Activated T-cell treated with anti-CD3 and anti-CD28 coated beads, Interleukin-2, amount 50 U/mL, for 72 hours (primary cell): Measurements from ENCODE around the gene TMEM247. TPM values are rescaled to one million over a fixed set of nuclear protein-coding genes. Genes with fewer than 3 reads are reported as not detected.

ENCODE experiments used
- ATAC-seq, 2 donors: fragments of 150-1000 bp; cut with Tn5 transposase; replicated peaks in 1 of 2; 2 replicates each; pipeline ENCODE4 v1.10.0; 2021; ENCODE audit warnings: moderate library complexity in 2 of 2, mild to moderate bottlenecking in 1 of 2
- DNase-seq, 2 donors: peaks; one replicate each; pipeline ENCODE4 v3.0.0; 2021 to 2022; ENCODE audit warnings: mixed read lengths in 1 of 2
- H3K27ac Mint-ChIP-seq: one replicate; pipeline ENCODE4 v1.8.0; 2022; ENCODE audit warnings: mild to moderate bottlenecking, moderate library complexity, mixed read lengths
- H3K27me3 Mint-ChIP-seq: one replicate; pipeline ENCODE4 v1.8.0; 2022; ENCODE audit warnings: low read depth, mixed read lengths
- H3K36me3 Mint-ChIP-seq, 2 donors: one replicate each; pipeline ENCODE4 v1.8.0; 2022; ENCODE audit warnings: mixed read lengths in 2 of 2, mild to moderate bottlenecking in 1 of 2; ENCODE audit not compliant: insufficient read depth in 2 of 2
- H3K4me1 Mint-ChIP-seq: one replicate; pipeline ENCODE4 v1.8.0; 2022; ENCODE audit warnings: low read depth, mixed read lengths
- H3K4me3 Mint-ChIP-seq, 2 donors: one replicate each; pipeline ENCODE4 v1.8.0; 2022; ENCODE audit warnings: mild to moderate bottlenecking in 2 of 2, mixed read lengths in 2 of 2, moderate library complexity in 2 of 2
- H3K9me3 Mint-ChIP-seq, 2 donors: one replicate each; pipeline ENCODE4 v1.8.0; 2022; ENCODE audit warnings: mixed read lengths in 2 of 2
- total RNA-seq, 2 donors: library from RNA; stranded (reverse); gene quantifications; one replicate each; pipeline ENCODE4 v1.2.3, GENCODE V29; 2022

TMEM247 gene
- not detected for total RNA-seq

GRCh38 chr2:46479265-46479664 is at the start of gene TMEM247:
Gene TMEM247, plus strand, starts transcription at chr2:46479565.
- H3K4me1 Mint-ChIP-seq = peaks cover 30% of the 10 kb centered on the region
- DNase-seq (no peak), ATAC-seq (no peak)
- H3K9me3 Mint-ChIP-seq = peaks cover 5 to 6% of the 10 kb centered on the region in 2 donors
- H3K27ac Mint-ChIP-seq = no peak within 1 kb of the TSS
- H3K27me3 Mint-ChIP-seq = peaks cover 6% of the 10 kb centered on the region
- peaks cover 2 to 8% of the 10 kb centered on the region in 2 donors for H3K36me3 Mint-ChIP-seq
- H3K4me3 Mint-ChIP-seq = no peak within 1 kb of the TSS

DNA sequence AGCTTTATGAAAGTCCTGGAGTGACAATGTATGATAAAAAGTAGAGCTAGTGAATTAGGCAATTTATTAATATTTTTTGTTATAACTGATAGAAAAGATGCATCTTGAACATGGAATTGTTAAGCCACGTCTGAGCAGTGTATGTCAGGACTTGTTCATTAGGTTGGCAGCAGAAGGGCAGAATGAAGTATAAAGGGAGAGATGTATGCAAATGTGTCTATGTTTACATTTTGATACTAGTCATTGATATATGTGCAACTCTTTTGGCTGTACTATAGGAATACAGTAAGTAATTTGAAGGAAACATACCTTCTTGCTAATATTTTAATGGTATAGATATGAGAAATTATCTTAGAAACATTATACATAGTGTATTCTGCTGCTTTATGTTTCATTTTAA is 49.0 kb upstream of the TMEM247 start:
- H3K36me3 Mint-ChIP-seq = no peaks in the 10 kb centered on the region
- no peak for DNase-seq
- H3K27ac Mint-ChIP-seq = no peak overlapping the region
- no peak overlapping the region for H3K4me3 Mint-ChIP-seq
- H3K9me3 Mint-ChIP-seq = peaks cover 0 to 1% of the 10 kb centered on the region in 2 donors
- no peak for ATAC-seq
- peaks cover 31% of the 10 kb centered on the region for H3K4me1 Mint-ChIP-seq
- no peaks in the 10 kb centered on the region for H3K27me3 Mint-ChIP-seq

- peaks cover 0 to 1% of the 10 kb centered on the region in 2 donors for H3K9me3 Mint-ChIP-seq
- no peaks in the 10 kb centered on the region for H3K27me3 Mint-ChIP-seq
- DNase-seq = no peak
- peaks cover 25% of the 10 kb centered on the region for H3K4me1 Mint-ChIP-seq
- ATAC-seq = no peak
- H3K27ac Mint-ChIP-seq = no peak overlapping the region
- no peaks in the 10 kb centered on the region for H3K36me3 Mint-ChIP-seq
- no peak overlapping the region for H3K4me3 Mint-ChIP-seq
Observed at GRCh38 chr2:46430992-46431391, 48.4 kb upstream of the TMEM247 start.

DNA sequence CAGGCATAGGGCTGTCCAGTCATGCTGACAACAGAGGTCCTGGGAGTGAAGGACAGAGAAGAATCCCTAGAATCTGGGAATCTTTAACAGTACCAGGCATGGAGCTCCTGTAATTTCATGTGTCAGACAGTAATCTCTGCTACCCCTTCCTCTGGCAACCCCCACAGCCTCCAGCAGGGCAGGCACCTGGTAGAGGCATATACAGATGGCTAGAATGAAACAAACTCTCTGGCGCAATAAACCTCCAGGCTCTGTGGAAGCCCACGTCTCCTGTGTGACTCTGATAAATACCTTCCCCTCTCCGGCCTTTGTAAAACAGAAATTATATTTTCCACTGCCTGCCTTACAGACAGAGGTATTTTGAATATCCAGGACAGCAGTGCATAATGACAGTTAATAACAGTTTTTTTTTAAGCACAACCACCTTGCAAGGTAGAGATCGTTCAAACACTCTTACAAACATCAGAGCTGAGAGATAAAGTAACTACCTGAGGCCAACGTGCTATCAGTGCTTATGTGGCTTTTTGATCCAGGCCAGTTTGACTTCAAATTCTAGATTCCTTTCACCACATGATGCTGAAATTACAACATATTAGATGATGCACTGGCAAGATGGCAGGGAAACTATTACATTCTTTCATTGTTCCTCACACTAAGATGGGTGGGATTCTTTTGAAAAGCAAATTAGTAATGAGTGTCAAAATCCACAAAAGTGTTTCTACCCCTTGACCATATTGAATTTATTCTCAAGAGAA is 47.7 kb upstream of the TMEM247 start:
- ATAC-seq (no peak), DNase-seq (no peak)
- no peaks in the 10 kb centered on the region for H3K27me3 Mint-ChIP-seq
- H3K27ac Mint-ChIP-seq = no peak overlapping the region
- no peaks in the 10 kb centered on the region for H3K36me3 Mint-ChIP-seq
- H3K9me3 Mint-ChIP-seq = peaks cover 0 to 1% of the 10 kb centered on the region in 2 donors
- H3K4me1 Mint-ChIP-seq = peaks cover 31% of the 10 kb centered on the region
- H3K4me3 Mint-ChIP-seq = no peak overlapping the region

GRCh38 chr2:46434851-46435273 is 44.5 kb upstream of the TMEM247 start:
- DNase-seq (no peak), ATAC-seq (no peak)
- Mint-ChIP-seq H3K4me3 (peak overlapping the region in 1 of 2 donors; percentile 4), H3K27ac (no peak overlapping the region), H3K27me3 (no peaks in the 10 kb centered on the region), H3K9me3 (peaks cover 1 to 6% of the 10 kb centered on the region in 2 donors), H3K36me3 (peaks cover 0 to 3% of the 10 kb centered on the region in 2 donors), H3K4me1 (peaks cover 47% of the 10 kb centered on the region)

DNA sequence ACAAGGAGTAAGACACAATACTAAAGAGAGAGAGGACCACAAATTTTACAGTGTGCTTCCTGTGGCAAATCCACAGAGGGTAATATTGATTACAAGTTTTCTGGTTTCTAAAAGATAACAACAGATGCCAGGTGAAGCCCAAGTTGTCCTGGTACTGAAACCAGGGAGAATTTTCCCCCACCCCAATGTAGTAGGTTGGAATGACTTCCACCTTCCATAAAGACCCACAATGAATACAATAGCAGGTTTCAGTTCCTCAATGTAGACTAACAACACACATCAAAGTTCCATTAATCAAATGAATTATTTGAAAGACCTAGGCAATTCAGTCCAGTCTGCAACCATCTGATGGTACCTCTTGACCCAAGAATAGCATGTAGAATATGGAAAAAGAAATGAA is 44.0 kb upstream of the TMEM247 start:
- peak overlapping the region in 1 of 2 donors; percentile 4 for H3K4me3 Mint-ChIP-seq
- no peaks in the 10 kb centered on the region for H3K27me3 Mint-ChIP-seq
- no peak overlapping the region for H3K27ac Mint-ChIP-seq
- H3K4me1 Mint-ChIP-seq = peaks cover 51% of the 10 kb centered on the region
- peaks cover 0 to 3% of the 10 kb centered on the region in 2 donors for H3K36me3 Mint-ChIP-seq
- H3K9me3 Mint-ChIP-seq = peaks cover 1 to 6% of the 10 kb centered on the region in 2 donors
- DNase-seq (no peak), ATAC-seq (no peak)

DNA sequence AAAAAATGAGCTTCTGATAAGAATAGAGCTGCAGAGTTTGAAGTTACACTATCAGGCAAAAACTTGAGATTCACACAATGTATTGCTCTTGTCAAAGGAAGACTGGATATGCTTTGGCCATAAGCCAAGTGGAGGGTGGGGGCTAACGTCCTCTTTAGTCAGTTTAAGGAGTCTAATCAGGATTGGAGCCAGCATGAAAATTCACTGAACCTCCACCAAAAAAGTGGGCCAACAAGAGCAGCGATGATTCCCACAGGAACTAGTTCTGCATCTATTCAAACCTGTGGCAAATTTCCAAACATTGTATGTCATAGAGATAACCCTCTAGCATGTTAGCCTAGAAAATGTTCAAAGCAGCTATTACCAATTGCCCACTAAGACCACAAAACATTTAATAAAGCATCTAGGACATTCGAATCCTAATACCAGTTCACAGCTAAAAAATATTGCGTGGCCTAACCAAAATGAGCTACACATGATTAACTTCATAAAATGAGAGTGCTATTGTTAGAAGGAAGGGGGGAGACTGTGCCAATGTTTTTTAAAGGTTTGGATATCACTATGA is 43.5 kb upstream of the TMEM247 start:
- DNase-seq (no peak), ATAC-seq (peak; percentile 15 to 18)
- Mint-ChIP-seq H3K27ac (no peak overlapping the region), H3K9me3 (peaks cover 1 to 6% of the 10 kb centered on the region in 2 donors), H3K4me1 (peaks cover 52% of the 10 kb centered on the region), H3K4me3 (no peak overlapping the region), H3K36me3 (peaks cover 0 to 3% of the 10 kb centered on the region in 2 donors), H3K27me3 (no peaks in the 10 kb centered on the region)

GRCh38 chr2:46436800-46437199 is 42.6 kb upstream of the TMEM247 start:
- no peaks in the 10 kb centered on the region for H3K27me3 Mint-ChIP-seq
- H3K27ac Mint-ChIP-seq = peak overlapping the region; percentile 33
- H3K36me3 Mint-ChIP-seq = peaks cover 0 to 3% of the 10 kb centered on the region in 2 donors
- DNase-seq = no peak
- H3K9me3 Mint-ChIP-seq = peaks cover 1 to 6% of the 10 kb centered on the region in 2 donors
- H3K4me1 Mint-ChIP-seq = peaks cover 43% of the 10 kb centered on the region
- no peak for ATAC-seq
- peak overlapping the region in 1 of 2 donors; percentile 27 for H3K4me3 Mint-ChIP-seq

GRCh38 chr2:46438102-46438501 is 41.3 kb upstream of the TMEM247 start:
- Mint-ChIP-seq H3K27ac (no peak overlapping the region), H3K4me1 (peaks cover 30% of the 10 kb centered on the region), H3K4me3 (peak overlapping the region in 1 of 2 donors; percentile 79), H3K36me3 (peaks cover 0 to 3% of the 10 kb centered on the region in 2 donors), H3K27me3 (no peaks in the 10 kb centered on the region), H3K9me3 (peaks cover 1 to 6% of the 10 kb centered on the region in 2 donors)
- no peak for DNase-seq
- no peak for ATAC-seq

- Mint-ChIP-seq H3K4me1 (peaks cover 28% of the 10 kb centered on the region), H3K9me3 (peaks cover 1 to 6% of the 10 kb centered on the region in 2 donors), H3K4me3 (peak overlapping the region; percentile 10 to 79), H3K27me3 (no peaks in the 10 kb centered on the region), H3K27ac (peak overlapping the region; percentile 85), H3K36me3 (peaks cover 0 to 3% of the 10 kb centered on the region in 2 donors)
- peak in 1 of 2 donors; percentile 29 for ATAC-seq
- no peak for DNase-seq
Observed at GRCh38 chr2:46438794-46439193, 40.6 kb upstream of the TMEM247 start.

- Mint-ChIP-seq H3K36me3 (peaks cover 0 to 3% of the 10 kb centered on the region in 2 donors), H3K4me1 (peaks cover 28% of the 10 kb centered on the region), H3K9me3 (peaks cover 1 to 6% of the 10 kb centered on the region in 2 donors), H3K4me3 (peak overlapping the region; percentile 23 to 78), H3K27me3 (no peaks in the 10 kb centered on the region), H3K27ac (peak overlapping the region; percentile 83)
- ATAC-seq (peak; percentile 70 to 91), DNase-seq (peak in 1 of 2 donors; percentile 22)
Observed at GRCh38 chr2:46439582-46439981, 39.8 kb upstream of the TMEM247 start.

DNA sequence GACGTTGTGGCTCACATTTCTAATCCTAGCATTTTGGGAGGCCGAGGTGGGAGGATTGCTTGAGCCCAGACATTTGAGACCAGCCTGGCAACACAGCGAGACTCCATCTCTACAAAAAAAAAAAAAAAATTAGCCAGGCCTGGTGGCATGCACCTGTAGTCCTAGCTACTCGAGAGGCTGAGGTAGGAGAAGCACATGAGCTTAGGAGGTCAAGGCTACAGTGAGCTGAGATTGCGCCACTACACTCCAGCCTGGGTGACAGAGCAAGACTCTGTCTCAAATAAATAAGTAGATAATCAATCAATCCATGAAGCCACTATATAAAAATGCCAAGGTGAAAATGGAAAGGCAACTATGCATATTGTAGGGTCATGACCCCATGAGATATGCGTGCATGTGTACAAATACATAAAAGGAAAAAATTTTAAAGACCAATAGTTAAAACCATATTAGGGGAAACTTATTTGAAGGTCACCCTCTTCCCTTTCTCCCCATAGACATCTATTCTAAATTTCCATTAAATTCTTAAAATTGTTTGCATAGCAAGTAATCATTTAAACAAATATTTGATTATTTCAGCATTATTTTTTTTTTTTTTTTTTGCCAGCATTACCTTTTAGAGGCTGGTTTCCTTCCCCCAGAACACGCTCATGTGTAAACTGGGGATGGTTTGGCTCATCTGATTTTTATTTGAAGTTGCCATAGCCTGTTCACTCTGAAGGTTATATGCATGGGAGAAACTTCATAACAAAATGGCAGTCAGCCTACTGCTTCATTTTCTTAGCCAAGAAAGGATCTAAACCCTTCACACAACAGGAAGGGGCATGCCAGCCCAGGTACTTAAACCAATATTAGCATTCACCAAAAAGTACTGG is 37.3 kb upstream of the TMEM247 start:
- Mint-ChIP-seq H3K4me1 (peaks cover 21% of the 10 kb centered on the region), H3K9me3 (peaks cover 7 to 8% of the 10 kb centered on the region in 2 donors), H3K36me3 (peaks cover 6 to 7% of the 10 kb centered on the region in 2 donors), H3K27me3 (no peaks in the 10 kb centered on the region), H3K4me3 (no peak overlapping the region), H3K27ac (no peak overlapping the region)
- DNase-seq (no peak), ATAC-seq (no peak)

DNA sequence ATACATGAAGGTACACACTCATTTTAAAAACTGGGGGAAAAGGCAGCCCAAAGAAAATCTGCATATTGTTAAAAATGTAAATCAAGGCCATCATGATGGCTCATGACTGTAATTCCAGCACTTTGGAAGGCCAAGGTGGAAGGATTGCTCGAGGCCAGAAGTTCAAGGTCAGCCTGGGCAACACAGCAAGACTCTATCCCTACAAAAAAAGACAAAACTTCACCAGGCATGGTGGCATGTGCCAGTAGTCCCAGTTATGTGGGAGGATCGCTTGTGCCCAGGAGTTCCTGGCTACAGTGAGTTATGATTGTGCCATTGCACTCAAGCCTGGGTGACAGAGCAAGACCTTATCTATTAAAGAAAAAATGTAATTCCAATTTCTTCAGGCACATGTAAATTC is 34.6 kb upstream of the TMEM247 start:
- ATAC-seq (no peak), DNase-seq (no peak)
- no peaks in the 10 kb centered on the region for H3K27me3 Mint-ChIP-seq
- H3K36me3 Mint-ChIP-seq = peaks cover 4 to 11% of the 10 kb centered on the region in 2 donors
- H3K27ac Mint-ChIP-seq = no peak overlapping the region
- peaks cover 7% of the 10 kb centered on the region for H3K4me1 Mint-ChIP-seq
- peaks cover 1 to 13% of the 10 kb centered on the region in 2 donors for H3K9me3 Mint-ChIP-seq
- no peak overlapping the region for H3K4me3 Mint-ChIP-seq
